ENCODE results near the gene DTX1.
"Not testable (repeated sequence)": the region's sequence is repeated elsewhere in the genome, so short reads cannot be mapped to it uniquely, and the experiment has no call there.

Gene DTX1

DNA sequence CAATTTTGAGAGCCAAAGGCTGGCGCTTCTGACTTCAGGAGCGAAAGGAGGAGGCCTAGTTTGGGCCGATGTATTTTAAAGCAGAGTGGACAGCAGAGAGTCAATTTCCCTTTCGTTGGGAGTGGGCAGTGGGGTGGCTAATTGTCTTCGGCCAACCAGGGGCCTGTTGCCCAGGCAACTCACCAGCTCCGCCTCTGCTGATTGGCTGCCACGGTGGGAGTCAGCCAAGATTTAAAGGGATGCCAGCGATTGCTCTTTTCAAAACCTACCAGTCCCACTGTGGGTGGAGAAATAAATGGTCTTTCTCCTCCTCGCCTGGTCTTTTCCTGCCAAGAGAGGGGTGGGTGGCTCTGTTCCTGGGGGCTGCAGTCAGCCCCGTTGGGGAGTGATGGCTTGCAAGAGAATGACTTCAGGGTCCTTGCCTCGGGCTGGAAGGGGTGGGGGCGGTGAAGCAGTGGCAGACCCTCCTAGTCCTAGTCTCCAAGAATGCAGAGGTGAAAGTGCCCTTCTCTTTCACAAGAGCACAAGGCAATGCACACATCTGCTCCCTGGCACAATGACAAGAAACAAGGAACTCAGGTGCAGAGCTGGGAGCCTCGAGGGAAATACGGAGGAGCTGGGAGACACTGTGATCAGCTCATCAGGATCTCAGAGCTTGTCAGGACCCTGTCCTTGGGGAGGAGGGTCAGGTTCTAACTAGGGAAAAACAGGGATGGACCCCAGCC lies 41.3 kb downstream of the DTX1 start:
- DNase-seq: no peak

DNA sequence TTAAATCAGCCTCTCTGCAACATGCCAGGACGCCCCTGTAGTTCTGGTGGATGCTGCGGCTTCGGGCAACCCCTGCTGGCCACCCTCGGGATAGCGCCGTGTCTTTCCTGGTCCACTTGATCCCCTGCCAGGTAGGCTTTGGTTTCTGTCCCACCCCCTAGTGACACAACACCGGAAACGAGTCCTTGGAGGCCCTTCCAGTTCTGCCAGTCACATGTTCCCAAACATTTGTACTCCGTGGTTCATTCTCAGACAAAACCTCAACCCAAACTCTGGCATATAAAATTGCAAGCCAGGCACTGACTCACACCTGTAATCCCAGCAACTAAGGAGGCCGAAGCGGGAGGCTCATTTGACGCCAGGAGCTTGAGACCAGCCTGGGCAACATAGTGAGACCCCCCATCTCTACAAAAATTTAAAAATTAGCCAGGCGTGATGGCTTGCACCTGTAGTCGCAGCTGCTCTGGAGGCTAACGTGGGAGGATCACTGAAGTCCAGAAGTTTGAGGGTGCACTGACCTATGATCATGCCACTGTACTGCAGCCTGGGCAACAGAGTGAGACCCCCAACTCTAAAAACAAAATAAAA lies 42.0 kb downstream of the DTX1 start:
- peak; percentile 78 for DNase-seq

- DNase-seq: no peak
Observed at GRCh38 chr12:113099364-113099763, 42.8 kb downstream of the DTX1 start.

GRCh38 chr12:113099764-113100163 lies 43.2 kb downstream of the DTX1 start:
- DNase-seq: no peak

DNA sequence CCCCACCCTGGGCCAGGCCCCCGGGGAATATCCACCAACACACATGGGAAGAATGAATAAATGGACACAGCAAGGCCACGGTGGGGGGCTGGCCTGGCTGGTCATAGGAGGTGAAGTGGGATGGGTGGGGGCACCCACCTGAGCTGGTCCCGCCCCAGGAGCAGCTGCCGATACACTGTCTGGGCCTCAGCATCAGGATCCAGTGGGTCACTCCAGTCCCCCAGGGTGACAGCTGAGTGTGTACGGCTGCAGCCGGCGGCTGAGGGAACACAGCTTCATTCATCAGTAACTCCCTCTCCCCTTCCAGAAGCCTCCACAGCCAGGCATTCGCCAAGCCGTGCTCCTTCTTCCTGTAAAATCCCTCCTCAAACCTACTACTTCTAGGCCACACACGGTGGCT lies 45.2 kb downstream of the DTX1 start:
- DNase-seq: no peak

DNA sequence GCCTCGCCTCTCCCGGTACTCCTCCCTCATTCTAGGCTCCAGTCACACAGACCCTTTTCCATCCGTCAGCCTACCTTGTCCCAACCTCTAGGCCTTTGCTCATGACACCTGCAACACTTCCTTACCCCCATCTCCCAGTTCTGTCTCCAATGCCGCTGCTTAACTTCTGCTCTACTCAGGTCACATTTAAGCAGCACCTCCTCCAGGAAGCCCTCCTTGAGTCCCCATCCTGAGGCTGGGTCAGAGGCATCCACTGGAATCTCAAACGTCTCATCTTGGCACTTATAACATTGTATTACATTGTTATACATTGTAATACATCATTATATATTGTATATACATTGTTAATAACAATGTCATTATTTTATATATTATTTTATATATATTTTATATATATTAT lies 46.3 kb downstream of the DTX1 start:
- no peak for DNase-seq

DNA sequence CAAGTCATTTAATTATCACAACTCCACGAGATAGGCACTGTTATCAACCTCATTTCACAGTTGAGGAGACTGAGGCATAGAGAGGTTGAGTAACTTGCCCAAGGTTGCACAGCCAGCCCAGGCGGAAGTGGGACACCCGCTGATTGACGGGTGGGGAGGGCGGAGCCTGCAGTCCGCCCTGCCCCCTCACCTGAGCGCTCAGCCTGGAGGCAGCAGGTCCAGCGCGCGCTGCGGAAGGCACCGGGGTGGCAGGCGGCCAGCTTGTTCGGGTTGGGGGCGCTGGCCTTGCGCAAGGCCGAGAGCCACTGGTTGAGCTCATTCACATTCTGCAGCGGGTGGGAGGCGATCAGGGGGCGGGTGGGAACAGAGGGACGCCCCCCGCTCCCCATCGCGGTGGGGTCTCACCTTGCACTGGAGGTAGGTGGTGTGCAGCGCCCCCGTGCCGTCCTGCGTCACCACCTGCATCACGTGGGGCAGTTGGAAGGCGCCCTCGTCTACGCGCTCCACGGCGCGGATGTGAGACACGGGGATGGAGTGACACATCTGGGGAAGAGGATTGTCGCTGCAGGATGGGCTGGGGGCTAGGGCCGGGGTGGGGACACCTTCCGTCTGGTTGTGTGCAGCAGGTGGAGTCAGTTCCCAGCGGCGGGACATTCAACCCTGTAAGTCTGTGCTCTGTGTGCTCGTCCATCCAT lies 47.4 kb downstream of the DTX1 start:
- peak; percentile 81 for DNase-seq

DNA sequence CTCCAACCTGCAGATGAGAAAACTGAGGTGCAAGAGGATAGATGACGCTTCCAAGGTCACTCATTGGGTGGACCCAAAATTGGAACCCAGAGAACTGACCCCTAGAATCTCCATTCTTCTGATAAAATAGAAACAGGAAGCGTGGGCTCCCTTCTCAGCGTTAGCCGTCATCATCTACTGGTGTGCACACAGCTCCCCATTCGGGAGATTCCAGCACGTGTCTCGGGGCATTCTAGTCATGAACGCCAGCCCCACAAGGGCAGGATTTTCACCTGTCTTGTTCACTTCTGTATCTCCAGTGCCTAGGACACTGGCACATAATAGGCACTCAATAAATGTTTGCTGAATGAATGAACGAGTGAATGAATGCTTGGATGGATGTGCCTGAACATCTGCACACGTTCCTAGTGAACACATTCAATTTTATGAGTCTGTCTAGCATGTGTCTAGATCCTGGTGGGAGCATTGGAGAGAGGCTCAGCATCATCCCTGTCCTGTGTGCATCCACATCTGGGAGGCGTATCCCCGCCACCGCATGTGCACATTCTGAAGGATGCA lies 48.5 kb downstream of the DTX1 start:
- DNase-seq: no peak

DNA sequence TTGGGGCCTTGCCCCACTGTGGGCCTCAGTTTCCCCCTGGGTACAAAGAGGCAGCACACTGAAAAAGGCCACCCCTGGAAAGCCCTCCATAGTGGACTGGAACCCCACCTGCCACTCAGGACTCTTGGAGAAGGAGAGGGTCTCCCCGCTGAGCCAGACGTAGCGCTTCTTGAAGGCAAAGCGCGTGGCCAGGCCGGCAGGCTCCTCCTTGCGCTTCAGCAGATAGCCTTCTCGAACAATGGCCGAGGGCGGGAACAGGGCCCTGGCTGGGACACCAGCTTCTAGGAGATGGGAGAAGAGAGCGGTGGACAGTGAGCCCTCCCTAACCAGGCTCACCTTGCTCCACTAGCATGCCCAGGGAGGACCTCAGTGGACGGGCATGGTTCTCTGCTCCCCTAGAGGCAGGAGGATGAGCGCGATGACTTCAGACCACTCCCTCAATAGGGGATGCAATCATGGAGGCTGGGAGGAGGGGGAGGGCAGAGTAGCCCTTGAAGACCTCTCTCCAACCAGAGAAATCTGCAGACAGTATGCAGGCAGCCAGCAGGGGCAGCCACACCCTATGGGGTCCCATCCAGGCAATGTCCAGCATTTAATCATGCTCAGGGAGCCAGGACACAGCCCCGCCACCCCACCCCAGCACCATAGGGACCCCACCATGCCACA lies 49.2 kb downstream of the DTX1 start:
- DNase-seq: no peak

DNA sequence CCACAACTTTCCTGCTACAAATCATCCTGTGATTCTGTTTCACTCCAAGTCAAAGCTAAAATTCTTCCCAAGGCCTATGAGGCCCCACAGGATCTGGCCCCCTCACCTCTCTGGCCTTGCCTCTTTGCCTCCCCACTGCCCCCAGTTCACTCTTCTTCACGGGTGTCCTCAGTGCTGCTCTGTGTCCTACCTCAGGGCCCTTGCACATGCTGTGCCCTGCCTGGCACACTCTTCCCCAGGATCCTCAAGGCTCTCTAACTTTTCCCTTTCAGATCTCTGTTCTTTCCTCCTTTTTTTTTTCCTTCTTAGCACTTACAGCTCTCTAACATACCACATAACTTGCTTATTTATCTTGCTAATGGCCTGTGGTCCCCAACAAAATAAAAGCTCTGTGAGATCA lies 49.8 kb downstream of the DTX1 start:
- DNase-seq: no peak

GRCh38 chr12:113108308-113108707 lies 51.8 kb downstream of the DTX1 start:
- no peak for DNase-seq

- DNase-seq: no peak
Observed at GRCh38 chr12:113109360-113109759, 52.8 kb downstream of the DTX1 start.

DNA sequence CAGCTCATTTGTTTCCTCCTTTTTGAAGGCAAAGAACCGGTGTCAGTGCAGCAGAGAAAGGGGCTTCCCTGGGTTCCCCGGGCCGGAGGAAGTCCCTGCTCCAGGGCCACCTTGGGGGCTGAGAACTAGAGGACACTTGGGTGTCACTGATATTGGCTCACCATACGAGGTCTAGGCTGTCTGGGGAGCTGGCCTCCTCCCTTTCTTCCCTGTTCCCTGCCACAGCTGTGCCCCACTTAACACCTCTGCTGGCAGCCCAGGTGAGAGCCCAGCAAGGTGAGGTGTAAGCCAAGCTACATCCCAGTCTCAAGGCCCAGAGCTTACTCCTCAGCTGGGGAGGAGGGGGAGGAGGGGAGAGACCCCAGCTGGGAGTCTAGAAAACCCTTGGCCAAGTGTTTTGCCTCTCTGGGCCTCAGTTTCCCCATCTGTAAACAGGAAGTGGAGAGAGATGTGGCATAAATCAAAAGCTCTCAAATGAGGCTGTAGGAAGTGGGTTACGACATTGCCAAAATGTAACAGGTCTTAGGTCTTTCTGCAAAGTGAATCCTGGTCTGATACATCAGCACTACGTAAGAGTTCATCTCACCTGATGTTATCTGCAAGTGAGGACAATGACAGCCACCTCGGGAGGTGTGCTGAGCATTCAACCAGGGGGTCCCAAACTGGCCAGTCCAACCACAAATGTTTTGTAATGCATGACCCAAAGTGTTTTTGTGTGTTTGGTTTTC lies 53.5 kb downstream of the DTX1 start:
- DNase-seq: no peak

GRCh38 chr12:113111247-113111646 lies 54.7 kb downstream of the DTX1 start:
- no peak for DNase-seq

- no peak for DNase-seq
Observed at GRCh38 chr12:113112043-113112899, 55.7 kb downstream of the DTX1 start.

DNA sequence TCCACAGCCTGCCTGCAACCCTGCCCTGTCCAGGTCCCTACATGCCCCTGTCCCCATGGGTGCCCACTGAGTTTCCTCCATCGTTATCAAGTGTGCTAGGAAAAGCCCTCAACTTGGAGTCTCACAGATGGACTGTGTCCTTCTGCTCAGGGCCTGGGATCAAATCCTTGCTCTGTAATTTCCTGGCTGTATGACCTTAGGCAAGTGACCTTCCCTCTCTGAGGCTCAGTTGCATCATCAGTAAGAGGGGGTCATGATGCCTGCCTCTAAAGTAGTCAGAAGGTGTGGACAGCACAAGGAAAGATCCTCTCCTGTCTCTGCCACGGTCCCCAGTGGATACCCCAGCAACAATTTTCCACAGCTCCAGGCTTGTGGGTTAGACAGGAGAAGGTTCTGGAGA lies 56.9 kb downstream of the DTX1 start:
- no peak for DNase-seq

GRCh38 chr12:113114447-113115178 lies 58.1 kb downstream of the DTX1 start:
- no peak for DNase-seq

DNA sequence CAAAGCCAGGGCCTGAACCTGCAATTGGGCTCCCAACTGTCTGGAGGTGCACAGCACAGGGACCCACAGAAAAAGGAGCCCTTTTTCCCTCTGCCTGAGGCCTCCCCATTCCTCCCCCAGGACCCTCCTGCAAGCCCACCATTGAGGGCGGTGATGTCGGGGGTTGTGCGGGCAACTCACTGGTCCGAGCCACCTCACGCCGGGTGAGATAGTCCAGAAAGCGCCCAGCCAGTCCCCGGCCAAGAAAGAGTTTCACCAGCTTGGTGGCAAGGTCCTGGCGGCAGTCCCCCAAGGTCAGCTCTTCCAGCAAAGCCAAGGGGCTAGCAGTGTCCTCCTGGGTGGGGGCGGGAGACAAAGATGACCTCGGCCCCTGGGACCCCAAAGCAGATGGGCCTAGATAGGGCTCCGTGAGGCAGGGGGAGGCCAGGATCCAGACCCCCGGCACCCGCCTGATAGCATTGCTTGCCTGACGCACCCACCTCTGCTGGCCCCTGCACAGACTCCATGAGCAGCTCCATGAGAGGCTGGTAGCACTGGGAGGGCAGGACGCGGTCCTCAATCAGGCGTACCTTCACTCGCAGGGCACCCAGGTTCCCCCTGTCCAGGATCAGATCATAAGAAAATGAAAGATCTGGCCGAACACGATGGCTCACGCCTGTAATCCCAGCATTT lies 59.1 kb downstream of the DTX1 start:
- DNase-seq: no peak

DNA sequence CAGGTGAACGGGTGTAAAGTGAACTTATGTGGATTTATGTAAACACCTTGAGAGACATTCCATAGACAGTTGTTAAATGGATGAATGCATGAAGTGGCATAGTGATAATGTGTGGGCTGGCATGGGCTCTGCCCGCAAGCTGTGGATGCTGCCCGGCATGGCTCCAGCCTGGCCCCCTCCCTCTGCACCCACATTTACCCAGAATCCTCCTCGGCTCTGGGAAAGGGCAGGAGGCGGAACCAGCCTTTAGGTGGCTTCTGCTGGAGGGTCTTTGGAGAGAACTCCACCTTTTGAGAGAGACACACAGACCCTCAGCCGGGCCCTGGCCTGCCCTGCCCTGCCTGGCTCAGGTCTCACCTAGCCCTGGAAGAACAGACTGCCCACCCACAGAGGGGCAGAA lies 60.3 kb downstream of the DTX1 start:
- DNase-seq: no peak

DNA sequence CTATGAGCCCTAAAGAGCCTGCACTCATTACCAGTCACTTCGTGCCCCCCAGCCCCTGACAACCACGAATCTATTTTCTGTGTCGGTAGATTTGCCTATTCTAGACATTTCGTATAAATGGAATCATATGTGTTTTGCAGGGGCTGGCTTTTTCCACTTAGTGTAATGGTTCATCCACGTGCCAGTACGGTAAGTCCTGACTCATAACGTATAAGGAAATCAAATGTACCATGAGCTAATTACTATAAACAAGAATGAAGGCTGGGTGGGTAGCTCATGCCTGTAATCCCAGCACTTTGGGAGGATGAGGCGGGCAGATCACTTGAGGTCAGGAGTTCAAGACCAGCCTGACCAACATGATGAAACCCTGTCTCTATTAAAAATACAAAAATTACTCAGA lies 61.2 kb downstream of the DTX1 start:
- DNase-seq: not testable (repeated sequence)
